IPS-15b (cell line): ENCODE measurements around the gene PLEKHM3.

ENCODE experiments used
- H3K27me3 ChIP-seq: one replicate; pipeline ENCODE4 v1.6.1; 2013; ENCODE audit warnings: low read length; ENCODE audit not compliant: control insufficient read depth, insufficient read depth
- H3K36me3 ChIP-seq: one replicate; pipeline ENCODE4 v1.6.1; 2013; ENCODE audit warnings: low read length; ENCODE audit not compliant: control insufficient read depth, insufficient read depth
- H3K4me1 ChIP-seq: one replicate; pipeline ENCODE4 v1.6.1; 2013; ENCODE audit warnings: mild to moderate bottlenecking, low read length; ENCODE audit not compliant: control insufficient read depth, insufficient read depth
- H3K4me3 ChIP-seq: one replicate; pipeline ENCODE4 v1.5.1; 2013; ENCODE audit warnings: low read depth, low read length
- H3K9ac ChIP-seq: one replicate; pipeline ENCODE4 v1.6.1; 2013; ENCODE audit warnings: low read depth, mild to moderate bottlenecking, low read length
- H3K9me3 ChIP-seq: one replicate; pipeline ENCODE4 v1.6.1; 2013; ENCODE audit warnings: mild to moderate bottlenecking, low read length; ENCODE audit not compliant: control insufficient read depth, insufficient read depth

PLEKHM3 gene

GRCh38 chr2:207835805-207836204 is 189.5 kb downstream of the PLEKHM3 start:
- Histone ChIP-seq H3K4me3 (no peak overlapping the region), H3K4me1 (peaks cover 18% of the 10 kb centered on the region), H3K36me3 (no peaks in the 10 kb centered on the region), H3K9ac (no peak overlapping the region), H3K9me3 (no peaks in the 10 kb centered on the region), H3K27me3 (no peaks in the 10 kb centered on the region)

- H3K9ac ChIP-seq: no peak overlapping the region
- H3K4me3 ChIP-seq: no peak overlapping the region
- H3K4me1 ChIP-seq: peaks cover 11% of the 10 kb centered on the region
- H3K27me3 ChIP-seq: no peaks in the 10 kb centered on the region
- H3K36me3 ChIP-seq: no peaks in the 10 kb centered on the region
- H3K9me3 ChIP-seq: no peaks in the 10 kb centered on the region
Measured at GRCh38 chr2:207833251-207833751, 192.0 kb downstream of the PLEKHM3 start.

- no peak overlapping the region for H3K9ac ChIP-seq
- no peaks in the 10 kb centered on the region for H3K27me3 ChIP-seq
- H3K9me3 ChIP-seq: no peaks in the 10 kb centered on the region
- H3K36me3 ChIP-seq: no peaks in the 10 kb centered on the region
- no peak overlapping the region for H3K4me3 ChIP-seq
- peaks cover 4% of the 10 kb centered on the region for H3K4me1 ChIP-seq
Measured at GRCh38 chr2:207831584-207832248, 193.6 kb downstream of the PLEKHM3 start.

GRCh38 chr2:207830778-207831438 is 194.4 kb downstream of the PLEKHM3 start:
- H3K36me3 ChIP-seq: no peaks in the 10 kb centered on the region
- H3K9me3 ChIP-seq: no peaks in the 10 kb centered on the region
- H3K27me3 ChIP-seq: no peaks in the 10 kb centered on the region
- H3K4me3 ChIP-seq: no peak overlapping the region
- H3K9ac ChIP-seq: no peak overlapping the region
- no peaks in the 10 kb centered on the region for H3K4me1 ChIP-seq

- Histone ChIP-seq H3K4me3 (no peak overlapping the region), H3K36me3 (no peaks in the 10 kb centered on the region), H3K9me3 (no peaks in the 10 kb centered on the region), H3K27me3 (no peaks in the 10 kb centered on the region), H3K9ac (no peak overlapping the region), H3K4me1 (no peaks in the 10 kb centered on the region)
Measured at GRCh38 chr2:207828361-207829057, 196.8 kb downstream of the PLEKHM3 start.

- Histone ChIP-seq H3K27me3 (no peaks in the 10 kb centered on the region), H3K4me3 (no peak overlapping the region), H3K4me1 (no peaks in the 10 kb centered on the region), H3K9ac (no peak overlapping the region), H3K9me3 (no peaks in the 10 kb centered on the region), H3K36me3 (no peaks in the 10 kb centered on the region)
Measured at GRCh38 chr2:207825978-207826377, 199.3 kb downstream of the PLEKHM3 start.

GRCh38 chr2:207825045-207825954 is 200.0 kb downstream of the PLEKHM3 start:
- no peaks in the 10 kb centered on the region for H3K4me1 ChIP-seq
- no peaks in the 10 kb centered on the region for H3K36me3 ChIP-seq
- H3K4me3 ChIP-seq: no peak overlapping the region
- H3K27me3 ChIP-seq: no peaks in the 10 kb centered on the region
- H3K9me3 ChIP-seq: no peaks in the 10 kb centered on the region
- H3K9ac ChIP-seq: no peak overlapping the region

GRCh38 chr2:207823865-207824264 is 201.5 kb downstream of the PLEKHM3 start:
- H3K4me1 ChIP-seq: no peaks in the 10 kb centered on the region
- H3K4me3 ChIP-seq: no peak overlapping the region
- H3K36me3 ChIP-seq: no peaks in the 10 kb centered on the region
- no peaks in the 10 kb centered on the region for H3K27me3 ChIP-seq
- H3K9ac ChIP-seq: no peak overlapping the region
- H3K9me3 ChIP-seq: no peaks in the 10 kb centered on the region

GRCh38 chr2:207819839-207820784 is 205.2 kb downstream of the PLEKHM3 start:
- Histone ChIP-seq H3K4me3 (no peak overlapping the region), H3K9me3 (no peaks in the 10 kb centered on the region), H3K27me3 (no peaks in the 10 kb centered on the region), H3K9ac (no peak overlapping the region), H3K36me3 (no peaks in the 10 kb centered on the region), H3K4me1 (no peaks in the 10 kb centered on the region)

- no peaks in the 10 kb centered on the region for H3K4me1 ChIP-seq
- H3K4me3 ChIP-seq: no peak overlapping the region
- no peaks in the 10 kb centered on the region for H3K27me3 ChIP-seq
- H3K36me3 ChIP-seq: no peaks in the 10 kb centered on the region
- no peaks in the 10 kb centered on the region for H3K9me3 ChIP-seq
- H3K9ac ChIP-seq: no peak overlapping the region
Measured at GRCh38 chr2:207819021-207819797, 206.1 kb downstream of the PLEKHM3 start.
